GM12891 (cell line): ENCODE data around the gene HOXC13.

Experiments used
- PAX5 ChIP-seq: IDR thresholded peaks from 2 replicates; pipeline ENCODE4 v1.6.1; 2011; ENCODE audit warnings: low read length, moderate library complexity, mild to moderate bottlenecking; ENCODE audit not compliant: insufficient read depth, severe bottlenecking
- POLR2A ChIP-seq: IDR thresholded peaks from 2 replicates; pipeline ENCODE4 v1.6.1; 2011; ENCODE audit warnings: low read depth, low read length, control low read depth
- POLR2AphosphoS5 ChIP-seq: IDR thresholded peaks from 2 replicates; pipeline ENCODE4 v1.6.1; 2011; ENCODE audit warnings: low read depth, low read length, control low read depth
- POU2F2 ChIP-seq: IDR thresholded peaks from 2 replicates; pipeline ENCODE4 v1.6.1; 2011; ENCODE audit warnings: low read depth, mild to moderate bottlenecking, control low read depth, low read length, moderate library complexity
- SPI1 ChIP-seq: IDR thresholded peaks from 2 replicates; pipeline ENCODE4 v1.6.1; 2011; ENCODE audit warnings: low read depth, low read length, control low read depth
- TAF1 ChIP-seq: IDR thresholded peaks from 2 replicates; pipeline ENCODE4 v1.6.1; 2011; ENCODE audit warnings: low read depth, low read length, control low read depth

DNA sequence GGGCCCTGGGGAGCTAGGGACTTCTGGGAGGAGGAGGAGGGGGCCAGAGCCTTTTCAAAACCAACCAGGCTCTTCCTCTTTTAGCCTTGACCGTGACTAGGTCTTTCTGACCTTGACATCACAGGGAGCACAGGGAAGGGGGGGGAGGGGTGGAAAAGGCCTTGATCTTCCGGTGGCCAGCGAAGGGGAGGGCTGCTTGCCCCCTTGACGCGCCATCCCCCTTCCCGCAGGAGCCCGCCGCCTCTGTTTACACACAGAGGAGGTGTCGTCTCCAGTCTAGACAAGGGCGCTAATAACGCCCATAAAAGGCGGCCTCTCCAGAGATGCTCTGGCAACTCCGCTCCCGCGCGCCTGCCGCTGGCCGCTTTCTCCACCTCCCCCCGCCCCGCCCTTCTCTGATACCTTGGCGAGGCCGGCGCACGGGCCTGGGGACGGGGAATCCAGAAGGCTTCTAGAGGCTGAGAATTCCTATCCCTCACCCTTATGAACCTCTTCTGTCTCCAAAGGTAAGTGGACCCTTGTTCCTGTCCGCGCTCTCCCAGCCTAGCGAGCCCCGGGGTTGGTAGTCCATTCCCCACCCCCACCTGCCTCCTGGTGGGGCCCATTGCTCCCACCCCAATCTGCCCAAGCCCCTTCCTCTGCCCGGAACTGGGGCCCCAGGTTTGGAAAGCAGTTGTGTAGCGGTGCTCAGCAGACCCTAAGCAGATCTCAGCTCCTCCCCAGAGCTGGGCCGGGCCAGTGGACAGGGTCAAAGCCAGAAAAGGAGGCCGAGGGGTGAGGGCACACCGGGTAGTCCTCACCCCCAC lies 11.2 kb downstream of the HOXC13 start:
- no peak for TF ChIP-seq POLR2A
- no peak for TF ChIP-seq TAF1
- no peak for TF ChIP-seq POLR2AphosphoS5
- TF ChIP-seq SPI1: no peak
- no peak for TF ChIP-seq PAX5
- no peak for TF ChIP-seq POU2F2
